ENCODE measurements around the gene IQCE. TPM values are rescaled to one million over a fixed set of nuclear protein-coding genes. Genes with fewer than 3 reads are reported as not detected.

IQCE gene
- total and polyA plus RNA-seq, 10 of the 15 experiments (the other 5 are each of a cell fraction or from before 2014, with no cell fraction given), result 0.37 to 8.1 (median 3.7) TPM

DNA sequence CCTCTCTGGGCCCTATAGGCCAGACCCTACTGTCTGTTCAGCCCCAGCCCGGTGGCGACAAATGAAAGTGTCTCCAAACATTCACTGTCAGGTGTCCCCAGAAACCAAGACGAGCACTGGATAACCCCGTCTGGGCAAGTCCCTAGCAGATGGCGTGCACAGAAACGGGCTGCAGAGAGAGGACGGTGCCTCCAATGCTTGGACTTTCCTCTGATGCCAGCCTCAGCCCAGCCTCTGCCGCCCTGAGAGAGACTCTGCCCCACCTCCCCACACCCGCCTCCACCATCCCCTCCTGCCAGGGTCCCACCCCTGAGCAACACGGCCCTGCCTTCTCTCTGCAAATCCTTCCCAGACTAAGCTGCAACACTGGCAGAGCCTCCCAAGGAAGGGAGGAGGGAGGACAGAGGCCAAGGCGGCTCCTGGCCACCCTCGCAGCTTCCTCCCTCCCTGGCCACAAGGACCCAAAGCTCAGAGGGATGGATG, 46.6 kb upstream of the IQCE start:
- SMC1A ChIA-PET (ENCODE audit: uncharacterized antibody, unreplicated experiment), result no interaction called here
- no TSS peak for BruUV-seq (replicated peaks)
- H3K79me2 ChIP-seq (ENCODE audit: control insufficient read depth, insufficient read depth, low read length), result no peaks in the 10 kb centered on the region
- FAIRE-seq (no peak), ATAC-seq (peak; percentile 71), DNase-seq (ENCODE audit: low read depth, low spot score) (no peak)
- H3K27me3 ChIP-seq (replicated peaks in 1 of 2; ENCODE audit: control insufficient read depth in 2 of 2, insufficient read depth in 2 of 2, low read length in 1 of 2), result no peaks in the 10 kb centered on the region
- no peak overlapping the region; the same call in 1 of the 2 replicates for H3K4me2 ChIP-seq (ENCODE audit: control insufficient read depth, insufficient read depth)
- in situ Hi-C loops (cut with MboI), result no loop called here
- RAD21 ChIA-PET (ENCODE audit: unreplicated experiment), result no interaction called here
- no peak overlapping the region for H3K4me3 ChIP-seq
- POLR2A ChIA-PET, result interaction anchor here (1.0 to 1.9 kb wide), 2 partner anchors 9 to 16 kb away, joined by 4 to 10 read pairs; no protein-coding TSS in a partner anchor
- H3K4me1 ChIP-seq (ENCODE audit: control insufficient read depth, insufficient read depth, low read length), result peaks cover 38% of the 10 kb centered on the region
- H3K36me3 ChIP-seq (ENCODE audit: control insufficient read depth in 2 of 2, insufficient read depth in 2 of 2, low read length in 1 of 2), result no peaks in the 10 kb centered on the region
- no peak overlapping the region for H3K27ac ChIP-seq (ENCODE audit: control insufficient read depth, insufficient read depth)
- intact Hi-C loops (cut with micrococcal nuclease; ENCODE audit: unreplicated experiment), result no loop called here
- peak overlapping the region; percentile 31 for H2AFZ ChIP-seq (ENCODE audit: control insufficient read depth, low read depth, low read length)
- H3K9ac ChIP-seq (ENCODE audit: control insufficient read depth, insufficient read depth, low read length), result peak overlapping the region; percentile 1; the same call in 1 of the 2 replicates
- no peaks in the 10 kb centered on the region for H4K20me1 ChIP-seq (ENCODE audit: control insufficient read depth, insufficient read depth)
- 13% methylated on average over 10 of the region's 12 CpGs for WGBS (ENCODE audit: insufficient coverage, insufficient replicate concordance, low lambda C conversion rate, missing lambda C conversion rate)
- no peak for TF ChIP-seq LARP7 (IDR thresholded peaks at IDR 0.05)
- 0 out of 2 replicates have a peak, but pooled peaks have one; percentile 24 for TF ChIP-seq YY1 (IDR thresholded peaks at IDR 0.05; ENCODE audit: low read depth, low read length)
- no peak for TF ChIP-seq CHD2 (IDR thresholded peaks at IDR 0.05; ENCODE audit: borderline replicate concordance, low read depth, low read length)
- TF ChIP-seq DPF2 (IDR thresholded peaks at IDR 0.05), result no peak
- TF ChIP-seq POLR2A (IDR thresholded peaks at IDR 0.05; ENCODE audit: low read depth, low read length), result peak; percentile 45; the same call in 1 of the 2 replicates
- TF ChIP-seq, protein P1, sequence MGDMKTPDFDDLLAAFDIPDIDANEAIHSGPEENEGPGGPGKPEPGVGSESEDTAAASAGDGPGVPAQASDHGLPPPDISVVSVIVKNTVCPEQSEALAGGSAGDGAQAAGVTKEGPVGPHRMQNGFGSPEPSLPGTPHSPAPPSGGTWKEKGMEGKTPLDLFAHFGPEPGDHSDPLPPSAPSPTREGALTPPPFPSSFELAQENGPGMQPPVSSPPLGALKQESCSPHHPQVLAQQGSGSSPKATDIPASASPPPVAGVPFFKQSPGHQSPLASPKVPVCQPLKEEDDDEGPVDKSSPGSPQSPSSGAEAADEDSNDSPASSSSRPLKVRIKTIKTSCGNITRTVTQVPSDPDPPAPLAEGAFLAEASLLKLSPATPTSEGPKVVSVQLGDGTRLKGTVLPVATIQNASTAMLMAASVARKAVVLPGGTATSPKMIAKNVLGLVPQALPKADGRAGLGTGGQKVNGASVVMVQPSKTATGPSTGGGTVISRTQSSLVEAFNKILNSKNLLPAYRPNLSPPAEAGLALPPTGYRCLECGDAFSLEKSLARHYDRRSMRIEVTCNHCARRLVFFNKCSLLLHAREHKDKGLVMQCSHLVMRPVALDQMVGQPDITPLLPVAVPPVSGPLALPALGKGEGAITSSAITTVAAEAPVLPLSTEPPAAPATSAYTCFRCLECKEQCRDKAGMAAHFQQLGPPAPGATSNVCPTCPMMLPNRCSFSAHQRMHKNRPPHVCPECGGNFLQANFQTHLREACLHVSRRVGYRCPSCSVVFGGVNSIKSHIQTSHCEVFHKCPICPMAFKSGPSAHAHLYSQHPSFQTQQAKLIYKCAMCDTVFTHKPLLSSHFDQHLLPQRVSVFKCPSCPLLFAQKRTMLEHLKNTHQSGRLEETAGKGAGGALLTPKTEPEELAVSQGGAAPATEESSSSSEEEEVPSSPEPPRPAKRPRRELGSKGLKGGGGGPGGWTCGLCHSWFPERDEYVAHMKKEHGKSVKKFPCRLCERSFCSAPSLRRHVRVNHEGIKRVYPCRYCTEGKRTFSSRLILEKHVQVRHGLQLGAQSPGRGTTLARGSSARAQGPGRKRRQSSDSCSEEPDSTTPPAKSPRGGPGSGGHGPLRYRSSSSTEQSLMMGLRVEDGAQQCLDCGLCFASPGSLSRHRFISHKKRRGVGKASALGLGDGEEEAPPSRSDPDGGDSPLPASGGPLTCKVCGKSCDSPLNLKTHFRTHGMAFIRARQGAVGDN (IDR thresholded peaks at IDR 0.05), result peak; percentile 62; the same call in 1 of the 2 replicates
- no peak for TF ChIP-seq MYB (IDR thresholded peaks at IDR 0.05; ENCODE audit: borderline replicate concordance, low read depth, low read length)
- peak; percentile 5; the same call in 1 of the 2 replicates for TF ChIP-seq RUNX3 (IDR thresholded peaks at IDR 0.05; ENCODE audit: low read length)
- 0 out of 2 replicates have a peak, but pooled peaks have one; percentile 11 for TF ChIP-seq EED (IDR thresholded peaks at IDR 0.05; ENCODE audit: low read depth)
- TF ChIP-seq ASH2L (IDR thresholded peaks at IDR 0.05; ENCODE audit: borderline replicate concordance, low read depth), result no peak
- TF ChIP-seq NFXL1 (IDR thresholded peaks at IDR 0.05; ENCODE audit: borderline replicate concordance), result no peak
- 0 out of 2 replicates have a peak, but pooled peaks have one; percentile 24 for TF ChIP-seq TCF12 (IDR thresholded peaks at IDR 0.05; ENCODE audit: low read depth, low read length)
- no peak for TF ChIP-seq TBL1XR1 (IDR thresholded peaks at IDR 0.05; ENCODE audit: low read depth, low read length)
- no peak for TF ChIP-seq SP1 (IDR thresholded peaks at IDR 0.05; ENCODE audit: low read depth, low read length)
- TF ChIP-seq FOS (IDR thresholded peaks at IDR 0.05; ENCODE audit: borderline replicate concordance, extremely low read depth, insufficient read length), result no peak
- no peak for TF ChIP-seq FOXM1 (IDR thresholded peaks at IDR 0.05; ENCODE audit: low read depth, low read length)
- no peak for TF ChIP-seq BMI1 (IDR thresholded peaks at IDR 0.05; ENCODE audit: borderline replicate concordance)
- TF ChIP-seq PAX8 (IDR thresholded peaks at IDR 0.05), result no peak
- no peak for TF ChIP-seq KLF5 (IDR thresholded peaks at IDR 0.05; ENCODE audit: partially characterized antibody)
- CTCF ChIA-PET, result interaction anchor here (0.8 kb wide), 1 partner anchor 19 kb away, joined by 3 read pairs; no protein-coding TSS in a partner anchor
- H3K9me3 ChIP-seq (replicated peaks; ENCODE audit: control insufficient read depth, insufficient read depth, low read length), result no peaks in the 10 kb centered on the region
